ENCODE measurements around the gene TPMT. TPM values are rescaled to one million over a fixed set of nuclear protein-coding genes. Genes with fewer than 3 reads are reported as not detected.

Gene TPMT
- total RNA-seq = 11.0 TPM

DNA sequence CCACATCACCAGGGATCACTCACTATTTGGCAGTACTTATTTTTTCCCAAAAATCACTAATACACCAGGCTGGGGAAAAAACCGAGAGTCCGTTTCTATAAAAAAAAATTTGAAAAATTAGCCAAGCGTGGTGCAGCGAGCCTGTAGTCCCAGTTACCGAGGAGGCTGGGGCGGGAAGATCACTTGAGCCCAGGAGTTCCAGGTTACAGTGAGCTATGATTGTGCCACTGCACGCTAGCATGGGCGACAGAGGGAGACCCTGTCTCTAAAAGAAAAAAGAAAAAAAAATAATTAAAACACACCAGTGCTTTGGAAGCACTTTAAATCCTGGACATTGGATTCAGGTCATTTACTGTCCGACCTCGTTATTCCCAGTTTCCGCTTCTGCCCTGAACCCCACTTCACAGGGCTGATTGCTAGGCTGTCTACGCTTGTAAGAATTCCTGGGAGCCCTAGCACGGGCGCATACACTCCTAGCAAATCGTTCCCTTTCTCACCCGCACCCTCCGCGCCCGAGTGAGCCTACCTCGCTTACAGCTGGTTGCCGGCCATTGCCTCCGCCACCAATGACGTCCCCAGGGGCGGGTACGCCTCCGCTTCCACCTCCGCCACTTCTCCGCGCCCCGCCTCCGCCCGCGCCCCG, at the start of gene TPMT:
Gene TPMT (minus strand): TSS at position 571 of the 643 bp plus-strand sequence. CDS start 5,950 bp downstream, outside the sequence.
- intact Hi-C loops (cut with DNase I) = no loop called here
- Histone ChIP-seq H3K4me1 (peaks cover 29% of the 10 kb centered on the region), H3K36me3 (no peaks in the 10 kb centered on the region)

DNA sequence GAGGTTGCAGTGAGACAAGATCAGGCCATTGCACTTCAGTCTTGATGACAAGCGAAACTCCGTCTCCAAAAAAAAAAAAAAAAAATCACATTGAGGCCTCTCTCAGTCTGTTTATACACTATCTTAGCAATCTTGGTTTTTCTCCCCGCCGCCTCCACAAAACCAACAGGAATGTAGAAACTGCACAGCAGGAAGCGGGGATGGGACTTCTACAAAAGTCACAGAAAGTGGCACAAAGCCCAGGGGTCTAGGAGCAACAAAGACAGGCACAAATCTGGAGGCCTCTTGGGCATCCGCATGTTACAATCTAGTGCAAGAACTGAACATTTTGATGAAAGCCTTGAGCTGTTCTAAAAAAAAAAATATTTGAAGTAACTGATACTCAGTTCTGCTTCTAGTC, 48.9 kb upstream of the TPMT start:
- H3K4me3 ChIP-seq = no peak overlapping the region
- no peak for TF ChIP-seq POLR2AphosphoS5 (IDR thresholded peaks at IDR 0.05; ENCODE audit: insufficient read depth in 1 of 2, low read depth in 1 of 2)
- TF ChIP-seq, protein P1, sequence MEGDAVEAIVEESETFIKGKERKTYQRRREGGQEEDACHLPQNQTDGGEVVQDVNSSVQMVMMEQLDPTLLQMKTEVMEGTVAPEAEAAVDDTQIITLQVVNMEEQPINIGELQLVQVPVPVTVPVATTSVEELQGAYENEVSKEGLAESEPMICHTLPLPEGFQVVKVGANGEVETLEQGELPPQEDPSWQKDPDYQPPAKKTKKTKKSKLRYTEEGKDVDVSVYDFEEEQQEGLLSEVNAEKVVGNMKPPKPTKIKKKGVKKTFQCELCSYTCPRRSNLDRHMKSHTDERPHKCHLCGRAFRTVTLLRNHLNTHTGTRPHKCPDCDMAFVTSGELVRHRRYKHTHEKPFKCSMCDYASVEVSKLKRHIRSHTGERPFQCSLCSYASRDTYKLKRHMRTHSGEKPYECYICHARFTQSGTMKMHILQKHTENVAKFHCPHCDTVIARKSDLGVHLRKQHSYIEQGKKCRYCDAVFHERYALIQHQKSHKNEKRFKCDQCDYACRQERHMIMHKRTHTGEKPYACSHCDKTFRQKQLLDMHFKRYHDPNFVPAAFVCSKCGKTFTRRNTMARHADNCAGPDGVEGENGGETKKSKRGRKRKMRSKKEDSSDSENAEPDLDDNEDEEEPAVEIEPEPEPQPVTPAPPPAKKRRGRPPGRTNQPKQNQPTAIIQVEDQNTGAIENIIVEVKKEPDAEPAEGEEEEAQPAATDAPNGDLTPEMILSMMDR (IDR thresholded peaks at IDR 0.05) = no peak
- TF ChIP-seq POLR2A (IDR thresholded peaks at IDR 0.05) = no peak
- no peaks in the 10 kb centered on the region for H3K4me1 ChIP-seq
- no peaks in the 10 kb centered on the region for H3K27me3 ChIP-seq
- no peak overlapping the region for H3K27ac ChIP-seq
- DNase-seq (ENCODE audit: extremely low spot score in 2 of 2) = no peak
- peaks cover 0 to 25% of the 10 kb centered on the region in 2 donors for H3K36me3 ChIP-seq
- no peaks in the 10 kb centered on the region for H3K9me3 ChIP-seq
- intact Hi-C loops (cut with DNase I) = no loop called here

More for the DNA sequence above, at the start of gene TPMT:
- H3K4me3 ChIP-seq = peak within 1 kb of the TSS; percentile 85 to 97
- H3K27me3 ChIP-seq = no peaks in the 10 kb centered on the region
- no peaks in the 10 kb centered on the region for H3K9me3 ChIP-seq
- H3K27ac ChIP-seq = peak within 1 kb of the TSS; percentile 77
- peak in 1 of 2 donors; percentile 72 for TF ChIP-seq POLR2A (IDR thresholded peaks at IDR 0.05)
- TF ChIP-seq, protein P1 (IDR thresholded peaks at IDR 0.05) = no peak
- peak in 1 of 2 donors; percentile 86 for TF ChIP-seq POLR2AphosphoS5 (IDR thresholded peaks at IDR 0.05; ENCODE audit: insufficient read depth in 1 of 2, low read depth in 1 of 2)
- peak in 1 of 2 donors; percentile 97 for DNase-seq (ENCODE audit: extremely low spot score in 2 of 2)

DNA sequence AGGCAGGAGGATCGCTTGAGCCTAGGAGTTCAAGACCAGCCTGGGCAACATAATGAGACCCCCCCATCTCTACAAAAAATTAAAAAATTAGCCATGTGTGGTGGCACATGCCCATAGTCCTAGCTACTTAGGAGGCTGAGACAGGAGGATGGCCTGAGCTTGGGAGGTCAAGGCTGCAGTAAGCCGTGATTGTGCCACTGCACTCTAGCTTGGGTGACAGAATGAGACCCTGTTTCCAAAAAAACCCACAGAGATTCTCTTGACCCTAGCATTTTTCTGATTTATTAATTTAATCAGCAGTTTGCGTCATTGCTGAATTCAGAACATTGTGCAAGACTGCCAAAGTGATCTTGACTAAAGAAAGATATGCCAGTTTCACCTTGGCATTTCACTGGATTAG, 37.1 kb upstream of the TPMT start:
- intact Hi-C loops (cut with DNase I) = no loop called here
- TF ChIP-seq, protein P1 (IDR thresholded peaks at IDR 0.05) = no peak
- TF ChIP-seq POLR2A (IDR thresholded peaks at IDR 0.05) = no peak
- TF ChIP-seq POLR2AphosphoS5 (IDR thresholded peaks at IDR 0.05; ENCODE audit: insufficient read depth in 1 of 2, low read depth in 1 of 2) = no peak

DNA sequence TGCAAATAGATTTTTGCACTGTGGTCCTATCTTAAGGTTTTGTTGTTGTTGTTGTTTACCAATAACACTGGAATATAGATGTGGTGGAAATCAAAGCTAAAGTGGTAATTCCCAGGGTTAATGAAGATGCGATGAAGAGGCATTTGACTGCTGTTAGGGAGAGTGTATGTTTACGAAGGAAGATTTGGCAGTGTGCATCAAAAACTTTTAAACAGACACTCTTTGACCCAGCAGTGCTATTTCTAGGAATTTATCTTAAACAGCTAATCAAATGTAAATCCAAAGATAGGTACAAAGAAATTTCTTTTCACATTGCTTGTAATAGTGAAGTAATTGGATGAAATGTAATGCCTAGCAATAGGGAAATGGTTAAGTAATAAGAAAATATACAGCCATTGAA, 34.3 kb upstream of the TPMT start:
- TF ChIP-seq, protein P1 (IDR thresholded peaks at IDR 0.05) = no peak
- no peak for TF ChIP-seq POLR2A (IDR thresholded peaks at IDR 0.05)
- no peak for TF ChIP-seq POLR2AphosphoS5 (IDR thresholded peaks at IDR 0.05; ENCODE audit: insufficient read depth in 1 of 2, low read depth in 1 of 2)
- no peaks in the 10 kb centered on the region for H3K4me1 ChIP-seq
- intact Hi-C loops (cut with DNase I) = no loop called here
- no peaks in the 10 kb centered on the region for H3K9me3 ChIP-seq
- no peak overlapping the region for H3K4me3 ChIP-seq
- peaks cover 0 to 31% of the 10 kb centered on the region in 2 donors for H3K36me3 ChIP-seq
- no peaks in the 10 kb centered on the region for H3K27me3 ChIP-seq
- no peak for DNase-seq (ENCODE audit: extremely low spot score in 2 of 2)
- H3K27ac ChIP-seq = no peak overlapping the region

More for the DNA sequence above, 37.1 kb upstream of the TPMT start:
- H3K36me3 ChIP-seq = peaks cover 0 to 34% of the 10 kb centered on the region in 2 donors
- H3K9me3 ChIP-seq = no peaks in the 10 kb centered on the region
- DNase-seq (ENCODE audit: extremely low spot score in 2 of 2) = no peak
- H3K4me1 ChIP-seq = no peaks in the 10 kb centered on the region
- H3K27me3 ChIP-seq = no peaks in the 10 kb centered on the region
- no peak overlapping the region for H3K27ac ChIP-seq
- H3K4me3 ChIP-seq = no peak overlapping the region

DNA sequence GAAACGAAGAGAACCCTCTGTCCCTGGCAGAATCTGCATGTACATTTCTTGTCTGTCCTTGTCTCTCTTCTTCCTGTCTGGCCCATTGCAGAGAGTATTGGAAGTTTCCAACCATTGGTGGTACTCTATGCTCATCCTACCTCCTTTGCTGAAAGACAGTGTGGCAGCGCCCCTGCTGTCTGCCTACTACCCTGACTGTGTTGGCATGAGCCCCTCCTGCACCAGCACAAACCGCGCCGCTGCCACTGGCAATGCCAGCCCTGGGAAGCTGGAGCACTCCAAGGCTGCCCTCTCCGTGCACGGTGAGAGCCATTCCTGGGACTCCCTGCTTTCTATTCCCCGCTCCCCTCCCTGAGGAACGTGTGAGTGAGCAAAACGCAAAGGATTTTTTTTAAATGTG, 32.8 kb upstream of the TPMT start:
- TF ChIP-seq, protein P1 (IDR thresholded peaks at IDR 0.05) = no peak
- TF ChIP-seq POLR2A (IDR thresholded peaks at IDR 0.05) = no peak
- TF ChIP-seq POLR2AphosphoS5 (IDR thresholded peaks at IDR 0.05; ENCODE audit: insufficient read depth in 1 of 2, low read depth in 1 of 2) = no peak
- Histone ChIP-seq H3K4me1 (no peaks in the 10 kb centered on the region), H3K27me3 (no peaks in the 10 kb centered on the region), H3K4me3 (no peak overlapping the region), H3K27ac (no peak overlapping the region), H3K9me3 (no peaks in the 10 kb centered on the region), H3K36me3 (peaks cover 0 to 26% of the 10 kb centered on the region in 2 donors)
- intact Hi-C loops (cut with DNase I) = no loop called here
- DNase-seq (ENCODE audit: extremely low spot score in 2 of 2) = no peak

All from vagina (tissue), 2 donors.